ENCODE results near the gene ZBTB20. TPM values are rescaled to one million over a fixed set of nuclear protein-coding genes. Genes with fewer than 3 reads are reported as not detected.

The ZBTB20 gene
- total and polyA plus RNA-seq, 10 of the 15 experiments (the other 5 are each of a cell fraction or from before 2014, with no cell fraction given), result 0.20 to 5.5 (median 2.2) TPM

GRCh38 chr3:114460459-114460858, 686.6 kb downstream of the ZBTB20 start:
- RAD21 ChIA-PET (ENCODE audit: unreplicated experiment), result interaction anchor here (0.7 to 1.1 kb wide), 2 partner anchors 169 to 349 kb away, joined by 3 read pairs; no protein-coding TSS in a partner anchor
- Histone ChIP-seq H3K36me3 (ENCODE audit: control insufficient read depth in 2 of 2, insufficient read depth in 2 of 2, low read length in 1 of 2) (no peaks in the 10 kb centered on the region), H4K20me1 (ENCODE audit: control insufficient read depth, insufficient read depth) (no peaks in the 10 kb centered on the region), H3K9me3 (replicated peaks; ENCODE audit: control insufficient read depth, insufficient read depth, low read length) (no peaks in the 10 kb centered on the region), H3K4me1 (ENCODE audit: control insufficient read depth, insufficient read depth, low read length) (peaks cover 53% of the 10 kb centered on the region), H3K27ac (ENCODE audit: control insufficient read depth, insufficient read depth) (no peak overlapping the region), H3K27me3 (replicated peaks in 1 of 2; ENCODE audit: control insufficient read depth in 2 of 2, insufficient read depth in 2 of 2, low read length in 1 of 2) (no peaks in the 10 kb centered on the region), H3K9ac (ENCODE audit: control insufficient read depth, insufficient read depth, low read length) (no peak overlapping the region), H3K79me2 (ENCODE audit: control insufficient read depth, insufficient read depth, low read length) (no peaks in the 10 kb centered on the region), H3K4me2 (ENCODE audit: control insufficient read depth, insufficient read depth) (peak overlapping the region; percentile 49), H3K4me3 (peak overlapping the region; percentile 24; the same call in 1 of the 2 replicates), H2AFZ (ENCODE audit: control insufficient read depth, low read depth, low read length) (no peak overlapping the region)
- intact Hi-C loops (cut with micrococcal nuclease; ENCODE audit: unreplicated experiment) (no loop called here), in situ Hi-C loops (cut with MboI) (no loop called here)
- DNase-seq (ENCODE audit: low read depth, low spot score) (no peak), FAIRE-seq (peak; percentile 70), ATAC-seq (peak; percentile 48)
- WGBS (ENCODE audit: insufficient coverage, insufficient replicate concordance, low lambda C conversion rate, missing lambda C conversion rate), result 33% methylated on average over 1 of the region's 1 CpG
- BruUV-seq (replicated peaks), result no TSS peak
- SMC1A ChIA-PET (ENCODE audit: uncharacterized antibody, unreplicated experiment), result interaction anchor here (1.8 kb wide), 1 partner anchor 43 kb away, joined by 5 read pairs; no protein-coding TSS in a partner anchor
- CTCF ChIA-PET, result interaction anchor here (0.8 to 3.3 kb wide), 5 partner anchors 9 to 170 kb away, joined by 3 to 11 read pairs (median 4); no protein-coding TSS in a partner anchor
- POLR2A ChIA-PET, result interaction anchor here (0.6 to 1.0 kb wide), 2 partner anchors 12 to 17 kb away, joined by 3 to 4 read pairs; no protein-coding TSS in a partner anchor
- TF ChIP-seq ZSCAN29 (IDR thresholded peaks at IDR 0.05), result no peak
- 0 out of 3 replicates have a peak, but pooled peaks have one; percentile 25 for TF ChIP-seq POU2F2 (IDR thresholded peaks at IDR 0.05; ENCODE audit: borderline replicate concordance, low read depth, low read length)
- TF ChIP-seq ZNF207 (IDR thresholded peaks at IDR 0.05; ENCODE audit: borderline replicate concordance), result no peak
- TF ChIP-seq, protein P1, sequence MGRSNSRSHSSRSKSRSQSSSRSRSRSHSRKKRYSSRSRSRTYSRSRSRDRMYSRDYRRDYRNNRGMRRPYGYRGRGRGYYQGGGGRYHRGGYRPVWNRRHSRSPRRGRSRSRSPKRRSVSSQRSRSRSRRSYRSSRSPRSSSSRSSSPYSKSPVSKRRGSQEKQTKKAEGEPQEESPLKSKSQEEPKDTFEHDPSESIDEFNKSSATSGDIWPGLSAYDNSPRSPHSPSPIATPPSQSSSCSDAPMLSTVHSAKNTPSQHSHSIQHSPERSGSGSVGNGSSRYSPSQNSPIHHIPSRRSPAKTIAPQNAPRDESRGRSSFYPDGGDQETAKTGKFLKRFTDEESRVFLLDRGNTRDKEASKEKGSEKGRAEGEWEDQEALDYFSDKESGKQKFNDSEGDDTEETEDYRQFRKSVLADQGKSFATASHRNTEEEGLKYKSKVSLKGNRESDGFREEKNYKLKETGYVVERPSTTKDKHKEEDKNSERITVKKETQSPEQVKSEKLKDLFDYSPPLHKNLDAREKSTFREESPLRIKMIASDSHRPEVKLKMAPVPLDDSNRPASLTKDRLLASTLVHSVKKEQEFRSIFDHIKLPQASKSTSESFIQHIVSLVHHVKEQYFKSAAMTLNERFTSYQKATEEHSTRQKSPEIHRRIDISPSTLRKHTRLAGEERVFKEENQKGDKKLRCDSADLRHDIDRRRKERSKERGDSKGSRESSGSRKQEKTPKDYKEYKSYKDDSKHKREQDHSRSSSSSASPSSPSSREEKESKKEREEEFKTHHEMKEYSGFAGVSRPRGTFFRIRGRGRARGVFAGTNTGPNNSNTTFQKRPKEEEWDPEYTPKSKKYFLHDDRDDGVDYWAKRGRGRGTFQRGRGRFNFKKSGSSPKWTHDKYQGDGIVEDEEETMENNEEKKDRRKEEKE (IDR thresholded peaks at IDR 0.05), result no peak
- no peak for TF ChIP-seq SP1 (IDR thresholded peaks at IDR 0.05; ENCODE audit: low read depth, low read length)
- TF ChIP-seq, protein P2, sequence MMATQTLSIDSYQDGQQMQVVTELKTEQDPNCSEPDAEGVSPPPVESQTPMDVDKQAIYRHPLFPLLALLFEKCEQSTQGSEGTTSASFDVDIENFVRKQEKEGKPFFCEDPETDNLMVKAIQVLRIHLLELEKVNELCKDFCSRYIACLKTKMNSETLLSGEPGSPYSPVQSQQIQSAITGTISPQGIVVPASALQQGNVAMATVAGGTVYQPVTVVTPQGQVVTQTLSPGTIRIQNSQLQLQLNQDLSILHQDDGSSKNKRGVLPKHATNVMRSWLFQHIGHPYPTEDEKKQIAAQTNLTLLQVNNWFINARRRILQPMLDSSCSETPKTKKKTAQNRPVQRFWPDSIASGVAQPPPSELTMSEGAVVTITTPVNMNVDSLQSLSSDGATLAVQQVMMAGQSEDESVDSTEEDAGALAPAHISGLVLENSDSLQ (IDR thresholded peaks at IDR 0.05), result no peak
- TF ChIP-seq ATF7 (IDR thresholded peaks at IDR 0.05; ENCODE audit: low read depth), result no peak
